ENCODE measurements around the gene WDR49.

Gene WDR49

GRCh38 chr3:167489571-167489970 lies 164.2 kb downstream of the WDR49 start:
- DNase-seq (ENCODE audit: low read depth, low spot score) = no peak

- DNase-seq (ENCODE audit: low read depth, low spot score) = no peak
Measured at GRCh38 chr3:167487556-167487955, 166.2 kb downstream of the WDR49 start.

GRCh38 chr3:167484551-167484950 lies 169.2 kb downstream of the WDR49 start:
- DNase-seq (ENCODE audit: low read depth, low spot score) = no peak

GRCh38 chr3:167483708-167484475 lies 169.8 kb downstream of the WDR49 start:
- DNase-seq (ENCODE audit: low read depth, low spot score) = no peak

- DNase-seq (ENCODE audit: low read depth, low spot score) = no peak
Measured at GRCh38 chr3:167481164-167481563, 172.6 kb downstream of the WDR49 start.

GRCh38 chr3:167480748-167481147 lies 173.0 kb downstream of the WDR49 start:
- DNase-seq (ENCODE audit: low read depth, low spot score) = no peak

DNA sequence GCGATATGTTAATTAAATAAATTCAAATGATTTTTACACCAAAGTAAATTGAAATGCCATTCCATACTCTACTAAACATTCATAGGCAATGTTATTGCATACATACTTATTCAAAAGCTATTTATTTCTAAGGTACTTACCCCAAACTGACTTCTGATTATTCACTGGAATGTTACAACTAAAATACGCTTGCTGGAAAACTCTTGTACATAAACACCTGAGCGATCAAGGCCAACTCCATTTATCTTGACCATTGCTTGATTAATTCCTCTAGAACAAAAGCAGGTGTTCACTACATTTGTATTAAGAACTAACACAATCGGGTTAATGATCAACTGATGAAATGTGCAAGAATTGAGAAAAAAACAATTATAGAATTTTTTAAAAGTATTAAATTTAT lies 179.9 kb downstream of the WDR49 start, which contains the start of gene SERPINI2:
Gene SERPINI2 (minus strand): TSS at position 180 of the 400 bp plus-strand sequence. CDS start 2,208 bp downstream, outside the sequence.
- no peak for DNase-seq (ENCODE audit: low read depth, low spot score)

GRCh38 chr3:167469381-167469780 lies 184.4 kb downstream of the WDR49 start:
- DNase-seq (ENCODE audit: low read depth, low spot score) = no peak

- DNase-seq (ENCODE audit: low read depth, low spot score) = no peak
Measured at GRCh38 chr3:167467848-167468611, 185.7 kb downstream of the WDR49 start.

GRCh38 chr3:167466966-167467365 lies 186.8 kb downstream of the WDR49 start:
- no peak for DNase-seq (ENCODE audit: low read depth, low spot score)

DNA sequence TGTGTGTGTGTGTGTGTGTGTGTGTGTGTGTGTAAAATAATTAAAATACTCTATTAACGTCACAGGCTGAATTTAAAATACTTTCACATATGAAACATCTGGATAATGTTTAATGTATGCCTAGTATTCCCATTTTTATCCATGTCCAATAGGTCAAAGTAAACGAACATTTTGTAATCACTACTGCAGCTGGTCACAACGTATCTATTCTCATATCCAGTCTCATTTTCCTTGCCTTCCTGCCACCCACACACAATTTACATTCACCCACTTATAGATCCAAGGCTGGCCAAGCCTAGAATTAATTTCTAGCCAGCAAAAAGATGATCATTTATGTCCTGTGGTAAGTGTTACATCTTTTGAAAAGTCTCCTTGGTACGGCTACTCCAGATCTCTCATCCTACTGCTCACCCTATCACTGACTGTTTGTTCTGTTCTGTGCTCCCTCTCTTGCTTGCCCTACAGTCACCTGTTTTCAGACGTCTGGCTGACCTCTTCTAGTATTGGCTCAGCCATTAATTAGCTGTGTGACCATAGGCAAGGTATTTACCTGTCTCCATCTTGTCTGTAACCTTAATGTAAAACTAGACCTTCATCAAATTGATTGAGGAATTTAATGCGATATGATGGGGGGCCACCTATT lies 197.5 kb downstream of the WDR49 start:
- no peak for DNase-seq (ENCODE audit: low read depth, low spot score)

GRCh38 chr3:167453815-167454214 lies 199.9 kb downstream of the WDR49 start:
- no peak for DNase-seq (ENCODE audit: low read depth, low spot score)

GRCh38 chr3:167451282-167451681 lies 202.5 kb downstream of the WDR49 start:
- no peak for DNase-seq (ENCODE audit: low read depth, low spot score)

- DNase-seq (ENCODE audit: low read depth, low spot score) = no peak
Measured at GRCh38 chr3:167450675-167451074, 203.1 kb downstream of the WDR49 start.

- no peak for DNase-seq (ENCODE audit: low read depth, low spot score)
Measured at GRCh38 chr3:167450195-167450594, 203.5 kb downstream of the WDR49 start.

GRCh38 chr3:167445491-167445890 lies 208.3 kb downstream of the WDR49 start:
- DNase-seq (ENCODE audit: low read depth, low spot score) = no peak

GRCh38 chr3:167441256-167441655 lies 212.5 kb downstream of the WDR49 start:
- no peak for DNase-seq (ENCODE audit: low read depth, low spot score)

GRCh38 chr3:167437428-167438139 lies 216.2 kb downstream of the WDR49 start:
- DNase-seq (ENCODE audit: low read depth, low spot score) = no peak

Measured in activated naive CD8-positive, alpha-beta T cell treated with anti-CD3 and anti-CD28 coated beads, Interleukin-2, amount 50 U/mL, for 16 hours (primary cell).